HepG2 (cell line): Measurements from ENCODE around the gene HPS3. TPM values are rescaled to one million over a fixed set of nuclear protein-coding genes. Genes with fewer than 3 reads are reported as not detected.
A peak's percentile ranks its signal among the peaks of the same experiment; 100 is the strongest.

Experiments
- CBX1 ChIP-seq: IDR thresholded peaks from one replicate; pipeline ENCODE4 v1.6.1; 2016; ENCODE audit warnings: antibody characterized with exemption, low read depth
- ETV5 ChIP-seq: IDR thresholded peaks from 2 replicates; pipeline ENCODE4 v1.6.1; 2018; ENCODE audit warnings: missing biosample characterization, missing genetic modification reagents, inconsistent platforms, borderline replicate concordance
- GABPB1 ChIP-seq: IDR thresholded peaks from 2 replicates; pipeline ENCODE4 v1.6.1; 2016; ENCODE audit warnings: mild to moderate bottlenecking, missing genetic modification reagents, moderate library complexity, missing compliant biosample characterization
- IRX3 ChIP-seq: sonication (generic); formaldehyde crosslinking; IDR thresholded peaks from 2 replicates; pipeline ENCODE4 v1.8.1; 2023; ENCODE audit warnings: mild to moderate bottlenecking, low read depth, missing genetic modification reagents, borderline replicate concordance
- NKX3-1 ChIP-seq: sonication (generic); formaldehyde crosslinking; IDR thresholded peaks from 2 replicates; pipeline ENCODE4 v1.5.0; 2020; ENCODE audit warnings: missing genetic modification reagents
- NR2F6 ChIP-seq, 2 experiments: IDR thresholded peaks; 2 replicates each; pipeline ENCODE4 v1.6.1; 2016; ENCODE audit warnings: antibody characterized with exemption in 1 of 2, mild to moderate bottlenecking in 1 of 2
- RARA ChIP-seq: IDR thresholded peaks from 2 replicates; pipeline ENCODE4 v1.6.1; 2016; ENCODE audit warnings: missing genetic modification reagents, missing compliant biosample characterization
- SAFB2 ChIP-seq: sonication (generic); formaldehyde crosslinking; IDR thresholded peaks from 2 replicates; pipeline ENCODE4 v1.5.1; 2020; ENCODE audit warnings: missing genetic modification reagents, low read depth, mild to moderate bottlenecking, borderline replicate concordance
- SMAD3 ChIP-seq: sonication (generic); formaldehyde crosslinking; IDR thresholded peaks from 2 replicates; pipeline ENCODE4 v1.4.0; 2020; ENCODE audit warnings: missing genetic modification reagents
- ZFP62 ChIP-seq: sonication (generic); formaldehyde crosslinking; IDR thresholded peaks from 2 replicates; pipeline ENCODE4 v1.4.0; 2020; ENCODE audit warnings: missing genetic modification reagents
- ZFX ChIP-seq: sonication (generic); formaldehyde crosslinking; IDR thresholded peaks from 2 replicates; pipeline ENCODE4 v1.4.0; 2020; ENCODE audit warnings: mild to moderate bottlenecking, low read depth, missing genetic modification reagents, moderate library complexity
- ZNF292 ChIP-seq: sonication (generic); formaldehyde crosslinking; IDR thresholded peaks from 2 replicates; pipeline ENCODE4 v1.8.1; 2022; ENCODE audit warnings: mild to moderate bottlenecking, low read depth, missing genetic modification reagents, borderline replicate concordance
- ZNF34 ChIP-seq: sonication (generic); formaldehyde crosslinking; IDR thresholded peaks from 2 replicates; pipeline ENCODE4 v1.4.0; 2020; ENCODE audit warnings: mild to moderate bottlenecking, missing genetic modification reagents, borderline replicate concordance
- ZNF44 ChIP-seq: sonication (generic); formaldehyde crosslinking; IDR thresholded peaks from 2 replicates; pipeline ENCODE4 v1.5.1; 2020; ENCODE audit warnings: mild to moderate bottlenecking, missing genetic modification reagents
- ZNF549 ChIP-seq: sonication (generic); formaldehyde crosslinking; IDR thresholded peaks from 2 replicates; pipeline ENCODE4 v1.5.0; 2020; ENCODE audit warnings: missing genetic modification reagents
- ZNF564 ChIP-seq: sonication (generic); formaldehyde crosslinking; IDR thresholded peaks from 2 replicates; pipeline ENCODE4 v1.8.1; 2023; ENCODE audit warnings: mild to moderate bottlenecking, missing genetic modification reagents
- ZNF737 ChIP-seq: sonication (generic); formaldehyde crosslinking; IDR thresholded peaks from 2 replicates; pipeline ENCODE4 v1.5.0; 2020; ENCODE audit warnings: missing genetic modification reagents, mild to moderate bottlenecking, borderline replicate concordance
- ZNF768 ChIP-seq: sonication (generic); formaldehyde crosslinking; IDR thresholded peaks from 2 replicates; pipeline ENCODE4 v1.4.0; 2020; ENCODE audit warnings: missing genetic modification reagents
- ZNF790 ChIP-seq: sonication (generic); formaldehyde crosslinking; IDR thresholded peaks from 2 replicates; pipeline ENCODE4 v1.8.0; 2022; ENCODE audit warnings: missing genetic modification reagents, mild to moderate bottlenecking, borderline replicate concordance
- ZNF816 ChIP-seq: sonication (generic); formaldehyde crosslinking; IDR thresholded peaks from 2 replicates; pipeline ENCODE4 v1.8.0; 2022; ENCODE audit warnings: missing genetic modification reagents, mild to moderate bottlenecking, borderline replicate concordance
- polyA plus RNA-seq, 8 experiments: library from polyadenylated mRNA; depleted of rRNA in 3 of 8; stranded (reverse) in 7 of 8; unstranded in 1 of 8; fragments of >200 nt; fragmentation: Illumina TruSeq in 4 of 8; extraction: Trizol in 4 of 8; gene quantifications; 2 replicates each; pipeline versions ENCODE4 v1.2.1 to v1.2.3, GENCODE V29; 2011 to 2016; ENCODE audit warnings: low read depth in 4 of 8, missing spikeins in 1 of 8, mixed read lengths in 1 of 8; ENCODE audit not compliant: insufficient read depth in 1 of 8
- total RNA-seq, 5 experiments: library from RNA; depleted of rRNA; stranded (reverse); fragments of >200 nt; fragmentation: Illumina TruSeq; extraction: Trizol; gene quantifications; 2 replicates each; pipeline ENCODE4 v1.2.3, GENCODE V29; 2016; ENCODE audit warnings: low read depth in 1 of 5
- TF ChIP-seq, protein P1 (sequence below): sonication (generic); formaldehyde crosslinking; IDR thresholded peaks from 2 replicates; pipeline ENCODE4 v1.4.0; 2020; ENCODE audit warnings: missing genetic modification reagents
- TF ChIP-seq, protein P2 (sequence below): sonication (generic); formaldehyde crosslinking; IDR thresholded peaks from 2 replicates; pipeline ENCODE4 v1.8.1; 2023; ENCODE audit warnings: missing genetic modification reagents, inconsistent platforms, borderline replicate concordance
- TF ChIP-seq, protein P3 (sequence below): sonication (generic); formaldehyde crosslinking; IDR thresholded peaks from 2 replicates; pipeline ENCODE4 v1.8.1; 2023; ENCODE audit warnings: mild to moderate bottlenecking, moderate library complexity, missing genetic modification reagents
- TF ChIP-seq, protein P4 (sequence below): sonication (generic); formaldehyde crosslinking; IDR thresholded peaks from 2 replicates; pipeline ENCODE4 v1.4.0; 2020; ENCODE audit warnings: mild to moderate bottlenecking, missing genetic modification reagents, borderline replicate concordance

HPS3 gene
- total and polyA plus RNA-seq, 2 of the 13 experiments (the other 11 are each of a cell fraction or from before 2014, with no cell fraction given) = 9.5 to 18.9 TPM

DNA sequence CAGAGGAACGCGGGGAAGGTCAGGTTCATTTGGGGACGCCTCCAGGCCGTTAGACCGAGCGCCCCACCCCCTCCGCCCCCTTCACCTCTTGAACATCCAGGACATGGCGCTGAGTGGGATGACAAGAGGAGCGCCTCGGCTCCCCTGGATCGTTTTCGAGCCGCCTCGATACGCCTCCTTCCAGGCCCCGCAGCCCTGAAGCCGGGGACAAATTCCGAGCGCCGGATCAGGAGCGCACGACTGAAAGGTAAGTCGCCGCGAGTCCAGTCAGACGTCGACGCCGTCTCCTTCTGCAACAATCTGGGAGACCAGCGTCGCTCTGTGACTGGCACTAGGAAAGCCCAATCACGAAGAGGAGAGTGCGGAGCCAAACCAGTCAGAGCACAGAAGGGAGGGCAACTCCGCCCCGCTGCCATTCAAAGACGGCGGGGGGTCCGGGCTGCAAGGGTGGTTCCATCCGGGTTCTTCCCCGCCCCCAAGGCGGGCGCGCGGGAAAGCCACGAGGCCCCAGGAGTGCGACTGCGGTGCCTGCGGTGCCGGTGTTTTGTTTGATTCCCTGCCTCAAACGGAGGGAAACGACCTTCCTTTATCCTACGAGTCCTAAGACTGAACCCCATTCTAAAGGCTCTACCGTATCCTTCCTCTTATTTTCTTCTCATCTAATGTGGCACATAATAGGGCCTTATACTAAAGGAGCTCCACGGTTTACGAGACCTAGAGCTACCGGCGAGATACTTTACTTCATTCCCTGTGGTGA is 43.0 kb upstream of the HPS3 start, which contains the start of gene HLTF (continued):
- TF ChIP-seq ZNF790 (CRISPR knock-in tag) (peak; percentile 72; the same call in 1 of the 2 replicates), GABPB1 (peak; percentile 89), RARA (CRISPR knock-in tag) (peak; percentile 37), ZFX (peak; percentile 60; the same call in 1 of the 2 replicates), ZNF34 (CRISPR knock-in tag) (no peak), NR2F6 (IDR thresholded peaks at IDR 0.05) (no peak), NR2F6 (CRISPR knock-in tag; IDR thresholded peaks at IDR 0.05) (no peak), ZNF768 (CRISPR knock-in tag) (peak; percentile 45; the same call in 1 of the 2 replicates), ZNF737 (peak; percentile 67; the same call in 1 of the 2 replicates), ZNF292 (CRISPR knock-in tag) (peak; percentile 60; the same call in 1 of the 2 replicates), SAFB2 (CRISPR knock-in tag) (no peak), NKX3-1 (CRISPR knock-in tag) (peak; percentile 98), ETV5 (CRISPR knock-in tag) (0 out of 2 replicates have a peak, but pooled peaks have one; percentile 21), ZNF549 (peak; percentile 74; the same call in 1 of the 2 replicates), IRX3 (CRISPR knock-in tag) (peak; percentile 74; the same call in 1 of the 2 replicates), ZNF44 (peak; percentile 55; the same call in 1 of the 2 replicates), CBX1 (peak; percentile 90), ZNF816 (CRISPR knock-in tag) (no peak), SMAD3 (CRISPR knock-in tag) (peak; percentile 42; the same call in 1 of the 2 replicates), ZFP62 (CRISPR knock-in tag) (no peak), ZNF564 (peak; percentile 84; the same call in 1 of the 2 replicates)
- TF ChIP-seq, protein P1, sequence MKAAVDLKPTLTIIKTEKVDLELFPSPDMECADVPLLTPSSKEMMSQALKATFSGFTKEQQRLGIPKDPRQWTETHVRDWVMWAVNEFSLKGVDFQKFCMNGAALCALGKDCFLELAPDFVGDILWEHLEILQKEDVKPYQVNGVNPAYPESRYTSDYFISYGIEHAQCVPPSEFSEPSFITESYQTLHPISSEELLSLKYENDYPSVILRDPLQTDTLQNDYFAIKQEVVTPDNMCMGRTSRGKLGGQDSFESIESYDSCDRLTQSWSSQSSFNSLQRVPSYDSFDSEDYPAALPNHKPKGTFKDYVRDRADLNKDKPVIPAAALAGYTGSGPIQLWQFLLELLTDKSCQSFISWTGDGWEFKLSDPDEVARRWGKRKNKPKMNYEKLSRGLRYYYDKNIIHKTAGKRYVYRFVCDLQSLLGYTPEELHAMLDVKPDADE (CRISPR knock-in tag) = peak; percentile 92; the same call in 1 of the 2 replicates
- TF ChIP-seq, protein P2, sequence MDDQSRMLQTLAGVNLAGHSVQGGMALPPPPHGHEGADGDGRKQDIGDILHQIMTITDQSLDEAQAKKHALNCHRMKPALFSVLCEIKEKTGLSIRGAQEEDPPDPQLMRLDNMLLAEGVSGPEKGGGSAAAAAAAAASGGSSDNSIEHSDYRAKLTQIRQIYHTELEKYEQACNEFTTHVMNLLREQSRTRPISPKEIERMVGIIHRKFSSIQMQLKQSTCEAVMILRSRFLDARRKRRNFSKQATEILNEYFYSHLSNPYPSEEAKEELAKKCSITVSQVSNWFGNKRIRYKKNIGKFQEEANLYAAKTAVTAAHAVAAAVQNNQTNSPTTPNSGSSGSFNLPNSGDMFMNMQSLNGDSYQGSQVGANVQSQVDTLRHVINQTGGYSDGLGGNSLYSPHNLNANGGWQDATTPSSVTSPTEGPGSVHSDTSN (CRISPR knock-in tag) = peak; percentile 91; the same call in 1 of the 2 replicates
- TF ChIP-seq, protein P3, sequence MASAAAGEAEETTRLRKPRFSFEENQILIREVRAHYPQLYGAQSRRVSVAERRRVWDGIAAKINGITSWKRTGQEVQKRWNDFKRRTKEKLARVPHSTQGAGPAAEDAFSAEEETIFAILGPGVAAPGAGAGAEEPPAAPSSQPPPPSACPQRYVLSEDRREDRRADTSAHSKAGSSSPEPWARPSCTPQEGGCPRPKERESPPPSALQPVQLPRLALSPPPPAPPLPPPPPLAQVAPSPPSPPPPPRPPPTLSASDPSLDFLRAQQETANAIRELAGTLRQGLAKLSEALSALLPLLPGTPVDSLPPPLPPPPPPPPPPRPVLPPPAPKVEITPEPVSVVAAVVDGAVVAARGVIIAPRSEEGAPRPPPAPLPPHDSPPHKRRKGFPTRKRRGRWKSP (CRISPR knock-in tag) = peak; percentile 83; the same call in 1 of the 2 replicates
- TF ChIP-seq, protein P4, sequence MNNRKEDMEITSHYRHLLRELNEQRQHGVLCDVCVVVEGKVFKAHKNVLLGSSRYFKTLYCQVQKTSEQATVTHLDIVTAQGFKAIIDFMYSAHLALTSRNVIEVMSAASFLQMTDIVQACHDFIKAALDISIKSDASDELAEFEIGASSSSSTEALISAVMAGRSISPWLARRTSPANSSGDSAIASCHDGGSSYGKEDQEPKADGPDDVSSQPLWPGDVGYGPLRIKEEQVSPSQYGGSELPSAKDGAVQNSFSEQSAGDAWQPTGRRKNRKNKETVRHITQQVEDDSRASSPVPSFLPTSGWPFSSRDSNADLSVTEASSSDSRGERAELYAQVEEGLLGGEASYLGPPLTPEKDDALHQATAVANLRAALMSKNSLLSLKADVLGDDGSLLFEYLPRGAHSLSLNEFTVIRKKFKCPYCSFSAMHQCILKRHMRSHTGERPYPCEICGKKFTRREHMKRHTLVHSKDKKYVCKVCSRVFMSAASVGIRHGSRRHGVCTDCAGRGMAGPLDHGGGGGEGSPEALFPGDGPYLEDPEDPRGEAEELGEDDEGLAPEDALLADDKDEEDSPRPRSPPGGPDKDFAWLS (CRISPR knock-in tag) = no peak
